ENCODE results near the gene FNDC10. TPM values are rescaled to one million over a fixed set of nuclear protein-coding genes. Genes with fewer than 3 reads are reported as not detected.

The FNDC10 gene
- total RNA-seq, 4 donors from 2014 or later: 10.5 to 18.9 (median 13.3) TPM

DNA sequence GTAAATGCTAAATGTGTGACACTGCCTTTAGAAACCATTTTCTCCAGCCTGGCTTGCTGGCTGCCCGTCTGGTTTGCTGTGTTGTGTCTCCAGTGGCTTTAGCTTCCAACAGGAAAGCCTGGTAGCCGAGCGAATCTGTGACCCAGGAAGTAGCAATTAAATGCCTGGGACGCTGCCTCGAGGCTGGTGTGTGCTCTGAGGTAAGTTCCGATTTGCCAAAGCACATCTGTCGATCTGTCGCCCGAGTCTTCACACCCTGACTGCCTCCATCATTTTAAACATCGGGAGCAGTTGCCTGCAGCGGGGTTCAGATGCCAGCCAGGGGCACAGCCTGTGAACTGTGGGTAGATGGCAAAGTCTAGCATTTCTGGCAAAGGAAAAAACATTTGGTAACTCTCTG lies 17.6 kb upstream of the FNDC10 start:
- 86 to 91% methylated on average over 11 of the region's 11 CpGs for WGBS, 2 donors
- intact Hi-C loops (cut with DNase I; ENCODE audit: low total_unique reads): no loop called here
- no peak overlapping the region for H3K4me3 ChIP-seq (ENCODE audit: low read depth, poor library complexity, severe bottlenecking)
- no peak for DNase-seq (ENCODE audit: low spot score in 2 of 2)
- no peak for TF ChIP-seq CTCF (IDR thresholded peaks at IDR 0.05)
- no peak for TF ChIP-seq POLR2A (IDR thresholded peaks at IDR 0.05)

DNA sequence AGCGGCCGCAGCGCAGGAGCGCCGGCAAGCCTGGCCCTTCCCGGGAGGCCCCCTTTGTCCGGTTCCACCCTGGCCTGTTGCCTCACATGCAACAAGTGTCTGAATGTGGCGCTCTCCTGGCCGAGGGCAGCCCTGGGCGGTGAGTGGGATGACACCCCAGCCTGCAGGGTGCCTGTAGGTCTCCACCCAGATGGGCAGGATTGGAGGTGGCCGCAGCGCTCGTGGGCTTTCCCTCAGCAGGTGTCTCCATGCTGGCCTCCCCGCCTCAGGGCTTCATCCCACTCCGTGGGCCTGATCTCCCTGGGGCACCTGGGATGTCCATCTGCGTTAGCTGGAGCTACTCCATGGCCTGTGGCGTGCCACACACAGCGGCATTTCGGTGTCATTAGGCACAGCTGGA lies 16.9 kb upstream of the FNDC10 start:
- whole genome bisulfite sequencing, 2 donors: 68 to 75% methylated on average over 13 to 18 of the region's 19 CpGs
- H3K4me3 ChIP-seq (ENCODE audit: low read depth, poor library complexity, severe bottlenecking): no peak overlapping the region
- no peak for DNase-seq (ENCODE audit: low spot score in 2 of 2)
- intact Hi-C loops (cut with DNase I; ENCODE audit: low total_unique reads): no loop called here
- TF ChIP-seq CTCF (IDR thresholded peaks at IDR 0.05) (no peak), POLR2A (IDR thresholded peaks at IDR 0.05) (no peak)

DNA sequence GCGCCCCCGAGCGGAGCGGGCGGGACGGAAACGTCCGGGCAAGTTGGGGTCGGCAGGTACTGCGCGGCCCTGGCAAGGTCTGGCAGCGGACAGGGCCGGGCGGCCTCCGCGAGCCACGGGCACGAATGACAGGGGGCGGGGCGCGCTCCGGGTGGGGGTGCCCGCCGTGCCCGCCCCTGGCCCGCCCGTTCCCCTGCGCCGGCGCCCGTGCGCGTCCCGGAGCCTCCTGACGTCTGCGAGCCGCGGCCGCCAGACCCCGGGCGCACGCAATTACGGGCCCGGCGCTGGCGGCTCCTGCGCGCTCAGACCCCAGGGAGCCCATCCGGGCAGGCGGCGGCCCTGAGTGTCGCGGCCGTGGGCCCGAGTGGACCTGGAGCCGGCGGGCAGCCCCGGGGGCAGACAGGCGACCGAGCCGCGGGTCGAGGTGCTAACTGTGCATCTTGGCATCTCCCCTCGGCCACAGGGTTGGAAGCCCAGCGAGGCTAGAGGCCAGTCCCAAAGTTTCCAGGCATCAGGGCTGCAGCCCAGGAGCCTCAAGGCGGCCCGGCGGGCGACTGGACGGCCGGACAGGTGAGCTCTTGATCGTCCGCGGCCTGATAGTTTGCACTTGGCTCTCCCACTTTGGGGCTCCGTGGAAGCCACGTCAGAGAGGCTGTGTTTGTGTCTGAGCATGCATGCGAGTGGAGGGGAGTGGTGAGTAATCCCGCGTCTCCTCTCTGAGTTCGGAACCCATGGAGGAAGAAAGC lies 16.3 kb upstream of the FNDC10 start:
- intact Hi-C loops (cut with DNase I; ENCODE audit: low total_unique reads): no loop called here
- no peak for TF ChIP-seq POLR2A (IDR thresholded peaks at IDR 0.05)
- no peak for TF ChIP-seq CTCF (IDR thresholded peaks at IDR 0.05)
- 3 to 14% methylated on average over 14 to 30 of the region's 80 CpGs for WGBS, 2 donors
- H3K4me3 ChIP-seq (ENCODE audit: low read depth, poor library complexity, severe bottlenecking): peak overlapping the region; percentile 70
- no peak for DNase-seq (ENCODE audit: low spot score in 2 of 2)

DNA sequence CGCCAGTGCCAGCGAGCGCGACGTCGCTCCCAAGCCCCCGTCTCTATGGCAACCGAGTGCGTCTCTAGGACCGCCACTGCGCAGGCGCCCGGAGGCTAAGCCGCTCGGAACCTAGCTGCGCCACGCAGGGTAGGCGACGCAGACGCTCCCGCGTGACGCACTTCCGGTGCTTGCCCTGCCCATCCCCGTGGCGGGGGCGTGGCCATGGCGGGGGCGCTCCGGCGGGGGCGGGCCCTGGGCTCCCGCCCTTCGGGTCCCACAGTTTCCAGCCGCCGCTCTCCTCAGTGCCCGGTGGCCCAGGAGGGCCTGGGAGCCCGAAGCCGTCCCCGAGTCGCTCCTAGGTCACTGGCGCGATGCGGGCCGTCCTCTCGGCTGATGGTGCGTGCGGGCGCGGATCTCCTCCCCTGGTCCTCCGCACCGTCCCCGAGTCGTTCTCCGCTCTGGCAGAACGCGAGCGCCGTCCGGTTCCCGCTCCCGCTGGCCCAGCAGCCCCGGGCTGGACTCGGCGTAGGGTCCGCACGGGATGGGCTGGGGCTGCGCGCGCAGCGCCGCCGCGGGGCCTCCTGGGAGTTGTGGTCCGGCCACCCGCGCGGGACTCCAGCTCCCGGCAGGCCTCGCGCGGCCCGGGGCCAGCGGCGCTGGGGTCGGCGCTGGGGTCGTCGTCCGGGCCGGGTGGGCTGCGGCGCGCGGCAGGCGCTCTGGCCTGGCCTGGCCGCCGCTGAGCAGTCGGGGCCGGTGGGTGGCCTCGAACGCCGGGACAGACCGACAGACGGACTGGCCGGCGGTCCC lies 15.5 kb upstream of the FNDC10 start, which contains the start of gene MIB2:
Gene MIB2 (plus strand): TSS at position 245 of the 789 bp plus-strand sequence. CDS start 7,953 bp downstream, outside the sequence.
- intact Hi-C loops (cut with DNase I; ENCODE audit: low total_unique reads): no loop called here
- TF ChIP-seq CTCF (IDR thresholded peaks at IDR 0.05) (no peak), POLR2A (IDR thresholded peaks at IDR 0.05) (peak in 1 of 2 donors; percentile 37)
- peak within 1 kb of the TSS; percentile 70 for H3K4me3 ChIP-seq (ENCODE audit: low read depth, poor library complexity, severe bottlenecking)
- 0 to 1% methylated on average over 25 to 49 of the region's 107 CpGs for WGBS, 2 donors
- peak; percentile 92 to 99 for DNase-seq (ENCODE audit: low spot score in 2 of 2)

DNA sequence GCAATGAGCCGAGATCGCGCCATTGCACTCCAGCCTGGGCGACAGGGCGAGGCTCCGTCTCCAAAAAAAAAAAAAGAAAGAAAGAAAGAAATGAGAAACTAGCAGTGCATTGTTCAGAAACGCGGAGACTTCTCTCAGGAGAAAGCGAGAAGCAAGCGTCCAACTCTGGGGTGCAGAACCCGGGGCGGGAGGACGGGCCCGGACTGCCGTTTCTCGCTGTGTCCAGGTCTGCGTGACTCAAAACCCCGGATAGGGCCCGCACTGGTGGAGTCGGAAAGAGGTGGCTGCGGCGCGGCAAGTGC lies 15.0 kb upstream of the FNDC10 start:
- H3K4me3 ChIP-seq (ENCODE audit: low read depth, poor library complexity, severe bottlenecking): peak overlapping the region; percentile 70
- 0% methylated on average over 19 to 20 of the region's 23 CpGs for WGBS, 2 donors
- no peak for TF ChIP-seq CTCF (IDR thresholded peaks at IDR 0.05)
- no peak for TF ChIP-seq POLR2A (IDR thresholded peaks at IDR 0.05)
- intact Hi-C loops (cut with DNase I; ENCODE audit: low total_unique reads): no loop called here
- DNase-seq (ENCODE audit: low spot score in 2 of 2): no peak
